SK-N-SH (cell line): ENCODE results near the gene PDE10A.

Experiments used
- CHD2 ChIP-seq: fragments of 150-350 bp; IDR thresholded peaks from 2 replicates; pipeline ENCODE4 v1.6.1; 2018; ENCODE audit warnings: low read length; ENCODE audit not compliant: partially characterized antibody
- CTCF ChIP-seq: fragments of 200-600 bp; sonication (generic); IDR thresholded peaks from 2 replicates; pipeline ENCODE4 v1.6.1; 2017; ENCODE audit warnings: antibody characterized with exemption, mild to moderate bottlenecking, moderate library complexity
- EP300 ChIP-seq, 2 experiments: IDR thresholded peaks; 2 replicates each; pipeline versions ENCODE4 v1.4.0 to v1.6.1; 2012; ENCODE audit warnings: borderline replicate concordance in 1 of 2, low read depth in 1 of 2, low read length in 1 of 2
- EZH2phosphoT487 ChIP-seq: fragments of 200-600 bp; sonication (generic); IDR thresholded peaks from 2 replicates; pipeline ENCODE4 v1.6.1; 2017; ENCODE audit warnings: low read depth, mixed run types, mild to moderate bottlenecking, antibody characterized with exemption, moderate library complexity, borderline replicate concordance
- FOXJ3 ChIP-seq: sonication (generic); formaldehyde crosslinking; IDR thresholded peaks from 2 replicates; pipeline ENCODE4 v1.5.1; 2020; ENCODE audit warnings: mild to moderate bottlenecking, missing genetic modification reagents
- GABPA ChIP-seq: IDR thresholded peaks from 2 replicates; pipeline ENCODE4 v1.4.0; 2012; ENCODE audit warnings: low read depth, mild to moderate bottlenecking
- MAX ChIP-seq: IDR thresholded peaks from 2 replicates; pipeline ENCODE4 v1.4.0; 2012; ENCODE audit warnings: low read depth
- NRF1 ChIP-seq: IDR thresholded peaks from 2 replicates; pipeline ENCODE4 v1.6.1; 2012; ENCODE audit warnings: low read depth, mild to moderate bottlenecking, low read length
- POLR2AphosphoS5 ChIP-seq: IDR thresholded peaks from 2 replicates; pipeline ENCODE4 v1.6.1; 2012; ENCODE audit warnings: low read depth, low read length
- SMC3 ChIP-seq: IDR thresholded peaks from 2 replicates; pipeline ENCODE4 v1.6.1; 2012; ENCODE audit warnings: low read depth, low read length, improper control_type of control experiment
- TEAD4 ChIP-seq: IDR thresholded peaks from 2 replicates; pipeline ENCODE4 v1.4.0; 2012; ENCODE audit warnings: mild to moderate bottlenecking, borderline replicate concordance; ENCODE audit not compliant: insufficient read depth
- ZBTB33 ChIP-seq: IDR thresholded peaks from 2 replicates; pipeline ENCODE4 v1.4.0; 2012; ENCODE audit warnings: low read depth, borderline replicate concordance

- TF ChIP-seq EP300 (IDR thresholded peaks at IDR 0.05; ENCODE audit: borderline replicate concordance in 1 of 2, low read depth in 1 of 2, low read length in 1 of 2) (no peak), TEAD4 (no peak), GABPA (no peak), CTCF (no peak), FOXJ3 (CRISPR knock-in tag) (no peak), POLR2AphosphoS5 (no peak), ZBTB33 (no peak), CHD2 (no peak), SMC3 (no peak), NRF1 (no peak), MAX (no peak), EZH2phosphoT487 (no peak)
Measured at GRCh38 chr6:165480916-165481315, 182.1 kb downstream of the PDE10A start.
